Testis (tissue), 3 donors: ENCODE results near the gene MGAT1. TPM values are rescaled to one million over a fixed set of nuclear protein-coding genes. Genes with fewer than 3 reads are reported as not detected.
A peak's percentile ranks its signal among the peaks of the same experiment; 100 is the strongest.

Experiments used
- DNase-seq: peaks from one replicate; pipeline ENCODE4 v3.0.0-alpha.2; 2019
- H3K27ac ChIP-seq, 2 donors: fragments of 200-600 bp; sonication (generic); one replicate each; pipeline ENCODE4 v1.5.1; 2019
- H3K27me3 ChIP-seq: fragments of 200-600 bp; sonication (generic); one replicate; pipeline ENCODE4 v1.5.1; 2019
- H3K36me3 ChIP-seq: fragments of 200-600 bp; sonication (generic); one replicate; pipeline ENCODE4 v1.5.1; 2017; ENCODE audit warnings: low read depth; ENCODE audit errors: missing control alignments
- H3K4me1 ChIP-seq: fragments of 200-600 bp; sonication (generic); one replicate; pipeline ENCODE4 v1.5.1; 2019
- H3K4me3 ChIP-seq, 2 donors: fragments of 200-600 bp; sonication (generic); one replicate each; pipeline ENCODE4 v1.5.1; 2017 to 2019
- H3K9me3 ChIP-seq: fragments of 200-600 bp; sonication (generic); one replicate; pipeline ENCODE4 v1.5.1; 2017
- POLR2A ChIP-seq: fragments of 450-650 bp; IDR thresholded peaks from one replicate; pipeline ENCODE4 v1.6.1; 2017; ENCODE audit warnings: antibody characterized with exemption, mild to moderate bottlenecking, moderate library complexity
- WGBS, 2 donors: methylation state at CpG; one replicate each; pipeline ENCODE4 v1.1.5; 2018; 5-methylcytosine and 5-hydroxymethylcytosine counted together
- intact Hi-C: fragments of 100-400 bp; cut with DNase I; formaldehyde crosslinking; loops from one replicate; pipeline ENCODE4 v1.15.1; 2023; ENCODE audit warnings: low total_unique reads
- polyA plus RNA-seq: library from polyadenylated mRNA; stranded (reverse); fragments of 350-450 nt; fragmentation: Illumina TruSeq; extraction: RNeasy Lipid Tissue Mini Kit (QIAGEN cat#74804); gene quantifications from one replicate; pipeline ENCODE4 v1.2.3, GENCODE V29; 2014; ENCODE audit warnings: low read depth, low replicate concordance; ENCODE audit not compliant: insufficient read depth
- total RNA-seq, 2 donors: library from RNA; depleted of rRNA; stranded (reverse); fragments of >200 nt; gene quantifications; one replicate each; pipeline ENCODE4 v1.2.3, GENCODE V29; 2016
- TF ChIP-seq, protein P1 (sequence below), 3 experiments: fragments of 450-650 bp in 2 of 3; fragments of 200-600 bp in 1 of 3; sonication (generic) in 1 of 3; IDR thresholded peaks; one replicate each; pipeline ENCODE4 v1.5.1; 2016 to 2019; ENCODE audit warnings: antibody characterized with exemption in 3 of 3, mild to moderate bottlenecking in 2 of 3, moderate library complexity in 1 of 3

MGAT1 gene
- total and polyA plus RNA-seq, 3 donors from 2014 or later = 95.8 to 136 (median 106) TPM

DNA sequence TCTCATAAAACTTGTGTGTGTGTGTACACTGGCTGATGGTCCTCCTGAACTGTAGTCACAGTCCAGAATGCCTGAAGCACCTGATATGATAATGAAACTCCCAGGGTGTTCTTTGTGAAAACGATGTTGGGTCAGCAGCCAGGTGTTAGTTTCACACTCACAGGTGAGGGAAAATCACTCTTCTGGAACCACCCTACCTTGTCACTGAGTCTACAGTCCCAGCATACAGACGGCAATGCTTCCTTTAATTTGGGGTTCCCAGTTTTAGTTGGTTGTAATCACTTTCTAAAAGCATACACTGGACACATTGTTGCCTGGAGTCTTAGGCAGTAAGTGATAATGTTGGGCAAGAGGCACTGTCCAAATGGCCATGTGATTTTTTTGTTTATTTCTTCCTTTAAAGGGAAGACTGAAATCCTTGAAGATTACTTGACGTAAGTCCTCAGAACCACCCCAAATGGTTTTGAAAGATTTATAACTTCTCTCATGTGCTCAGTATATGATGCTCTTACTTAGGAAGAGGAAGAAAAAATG, 18.2 kb upstream of the MGAT1 start:
- peak; percentile 70 for DNase-seq
- no peak overlapping the region for H3K4me3 ChIP-seq
- intact Hi-C loops = no loop called here

DNA sequence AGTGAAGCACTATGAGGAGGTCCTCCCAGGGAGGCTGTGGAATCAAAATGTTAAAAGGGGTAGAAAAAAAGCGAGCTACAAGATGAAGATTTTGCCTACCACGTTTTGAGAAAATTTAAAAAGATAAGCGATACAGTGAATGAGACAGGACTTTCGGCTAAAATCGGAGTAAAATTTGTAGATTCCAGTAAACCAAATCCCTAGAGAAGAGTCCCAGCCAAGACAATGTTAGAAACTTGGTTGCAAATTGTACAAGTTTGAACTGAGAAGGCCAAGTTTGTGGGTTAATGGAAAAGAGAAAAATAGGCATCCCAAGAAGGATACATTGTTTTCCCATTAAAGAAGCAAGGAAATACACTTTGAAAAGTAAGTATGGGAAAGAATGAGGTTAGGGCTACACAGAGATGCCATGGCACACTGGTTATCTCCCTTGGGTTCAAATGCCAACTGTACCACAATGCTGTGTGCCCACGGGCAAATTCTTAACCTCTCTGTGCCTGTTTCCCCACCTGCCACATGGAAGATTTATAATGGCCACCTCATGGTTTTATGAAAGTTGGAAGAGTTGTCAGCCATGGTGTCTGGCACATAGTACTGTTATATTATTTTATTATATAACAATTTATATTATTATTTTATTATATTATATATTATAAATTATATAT, 16.2 kb upstream of the MGAT1 start:
- Histone ChIP-seq H3K36me3 (no peaks in the 10 kb centered on the region), H3K27ac (peak overlapping the region; percentile 81 to 87), H3K4me1 (peaks cover 45% of the 10 kb centered on the region), H3K27me3 (no peaks in the 10 kb centered on the region), H3K4me3 (no peak overlapping the region), H3K9me3 (no peaks in the 10 kb centered on the region)
- 25 to 37% methylated on average over 6 of the region's 6 CpGs for WGBS, 2 donors
- TF ChIP-seq, protein P1, sequence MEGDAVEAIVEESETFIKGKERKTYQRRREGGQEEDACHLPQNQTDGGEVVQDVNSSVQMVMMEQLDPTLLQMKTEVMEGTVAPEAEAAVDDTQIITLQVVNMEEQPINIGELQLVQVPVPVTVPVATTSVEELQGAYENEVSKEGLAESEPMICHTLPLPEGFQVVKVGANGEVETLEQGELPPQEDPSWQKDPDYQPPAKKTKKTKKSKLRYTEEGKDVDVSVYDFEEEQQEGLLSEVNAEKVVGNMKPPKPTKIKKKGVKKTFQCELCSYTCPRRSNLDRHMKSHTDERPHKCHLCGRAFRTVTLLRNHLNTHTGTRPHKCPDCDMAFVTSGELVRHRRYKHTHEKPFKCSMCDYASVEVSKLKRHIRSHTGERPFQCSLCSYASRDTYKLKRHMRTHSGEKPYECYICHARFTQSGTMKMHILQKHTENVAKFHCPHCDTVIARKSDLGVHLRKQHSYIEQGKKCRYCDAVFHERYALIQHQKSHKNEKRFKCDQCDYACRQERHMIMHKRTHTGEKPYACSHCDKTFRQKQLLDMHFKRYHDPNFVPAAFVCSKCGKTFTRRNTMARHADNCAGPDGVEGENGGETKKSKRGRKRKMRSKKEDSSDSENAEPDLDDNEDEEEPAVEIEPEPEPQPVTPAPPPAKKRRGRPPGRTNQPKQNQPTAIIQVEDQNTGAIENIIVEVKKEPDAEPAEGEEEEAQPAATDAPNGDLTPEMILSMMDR (IDR thresholded peaks at IDR 0.05) = no peak
- TF ChIP-seq POLR2A = no peak
- intact Hi-C loops = no loop called here
- DNase-seq = no peak

More for the DNA sequence above, 18.2 kb upstream of the MGAT1 start:
- Histone ChIP-seq H3K4me1 (peaks cover 48% of the 10 kb centered on the region), H3K27me3 (no peaks in the 10 kb centered on the region), H3K36me3 (no peaks in the 10 kb centered on the region), H3K27ac (peak overlapping the region; percentile 85 to 86), H3K9me3 (no peaks in the 10 kb centered on the region)
- 19 to 35% methylated on average over 3 of the region's 3 CpGs for WGBS, 2 donors
- TF ChIP-seq, protein P1 (IDR thresholded peaks at IDR 0.05) = no peak
- no peak for TF ChIP-seq POLR2A

DNA sequence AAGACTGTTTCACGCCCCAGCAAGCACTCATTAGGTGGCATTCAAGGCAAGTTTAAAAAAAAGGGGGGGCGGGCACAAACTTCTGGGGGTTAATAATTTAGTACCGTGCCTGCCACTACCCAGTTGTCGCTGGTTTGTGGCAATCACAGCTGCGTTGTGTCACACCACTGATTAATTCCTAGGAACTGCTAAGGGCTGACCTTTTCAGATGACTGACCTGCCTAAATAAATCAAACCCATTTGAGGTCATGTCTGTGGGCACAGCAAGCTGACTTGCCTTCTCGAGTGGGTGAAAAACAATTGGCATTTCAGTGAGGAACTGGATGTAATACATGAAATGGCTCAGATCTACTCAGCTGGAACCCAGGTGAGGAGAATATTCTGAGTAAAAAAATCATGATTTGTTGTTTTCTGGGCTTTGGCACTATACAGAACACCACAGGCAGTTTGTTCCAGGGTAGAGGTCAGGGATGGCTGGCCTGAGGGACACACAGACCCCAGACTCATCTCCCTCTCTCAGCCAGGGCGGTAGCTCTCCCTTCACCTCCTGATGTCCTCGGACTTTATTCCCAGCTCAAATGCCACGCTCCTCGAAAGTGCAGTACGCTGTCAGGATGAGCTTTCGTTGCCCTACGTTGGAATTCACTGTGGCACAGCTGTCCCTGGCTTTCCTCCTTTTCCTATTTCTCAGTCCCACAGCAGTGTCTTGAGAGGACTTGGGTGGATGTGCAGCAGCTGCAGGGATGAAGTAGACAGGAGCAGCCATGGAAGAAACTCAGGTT, 15.5 kb upstream of the MGAT1 start:
- Histone ChIP-seq H3K4me3 (no peak overlapping the region), H3K9me3 (no peaks in the 10 kb centered on the region), H3K27ac (peak overlapping the region; percentile 81 to 87), H3K27me3 (no peaks in the 10 kb centered on the region), H3K4me1 (peaks cover 45% of the 10 kb centered on the region), H3K36me3 (no peaks in the 10 kb centered on the region)
- DNase-seq = no peak
- TF ChIP-seq POLR2A = no peak
- TF ChIP-seq, protein P1 (IDR thresholded peaks at IDR 0.05) = no peak
- intact Hi-C loops = no loop called here
- WGBS, 2 donors = 33 to 41% methylated on average over 12 to 13 of the region's 13 CpGs

DNA sequence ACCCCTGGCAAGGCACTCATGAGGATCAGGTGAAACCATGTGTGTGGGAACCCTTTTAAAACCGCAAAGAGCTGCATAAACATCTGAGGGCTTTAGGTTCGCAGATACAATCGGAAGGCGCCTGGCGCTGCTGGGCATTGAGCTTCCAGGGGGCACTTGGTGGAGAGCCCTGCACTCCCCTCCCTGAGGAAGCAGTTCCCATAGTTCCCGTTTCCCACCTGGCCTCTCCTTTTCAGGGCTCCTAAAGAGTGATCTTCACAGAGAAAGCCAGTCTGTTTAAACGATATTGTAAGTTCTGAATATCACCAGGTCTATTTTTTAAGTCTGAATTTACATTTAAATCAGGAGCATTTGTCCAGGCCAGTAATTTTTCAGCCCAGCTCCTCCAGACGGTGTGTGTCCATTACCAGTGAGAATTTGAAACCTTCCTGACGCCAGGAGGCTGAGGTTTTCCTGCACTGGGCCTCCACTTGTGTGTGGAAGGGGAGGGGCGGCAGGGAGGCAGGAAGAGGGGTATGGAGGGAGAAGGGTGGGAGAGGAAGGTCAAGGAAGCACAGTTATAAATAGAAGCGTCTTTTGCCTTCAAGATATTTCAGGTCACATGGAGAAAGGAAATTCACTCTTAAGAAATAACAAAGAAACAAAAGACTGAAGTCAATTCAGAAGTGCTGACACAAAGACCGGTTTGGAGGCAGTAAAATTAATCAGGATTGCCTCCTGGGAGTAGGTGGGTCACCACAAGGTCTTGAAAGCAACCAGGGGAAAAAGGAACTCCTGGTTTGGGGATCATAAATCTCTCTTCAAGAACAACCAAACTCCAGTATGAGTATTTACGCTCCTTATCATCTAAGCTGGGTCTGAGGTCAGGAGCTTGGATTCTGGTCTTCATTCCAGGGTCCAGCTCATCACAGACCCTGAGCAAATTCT, 14.3 kb upstream of the MGAT1 start:
- Histone ChIP-seq H3K4me3 (no peak overlapping the region), H3K9me3 (no peaks in the 10 kb centered on the region), H3K27me3 (no peaks in the 10 kb centered on the region), H3K4me1 (peaks cover 45% of the 10 kb centered on the region), H3K36me3 (no peaks in the 10 kb centered on the region), H3K27ac (peak overlapping the region; percentile 81 to 87)
- 34 to 42% methylated on average over 13 of the region's 13 CpGs for WGBS, 2 donors
- DNase-seq = peak; percentile 68
- intact Hi-C loops = no loop called here
- no peak for TF ChIP-seq POLR2A
- TF ChIP-seq, protein P1 (IDR thresholded peaks at IDR 0.05) = no peak
